Measurements from ENCODE around the gene TAP1. TPM values are rescaled to one million over a fixed set of nuclear protein-coding genes. Genes with fewer than 3 reads are reported as not detected.
A peak's percentile ranks its signal among the peaks of the same experiment; 100 is the strongest.

TAP1 gene
- total RNA-seq, 4 donors from 2014 or later = 25.6 to 136 (median 107) TPM

GRCh38 chr6:32858194-32858593 is 4.7 kb upstream of the TAP1 start:
- Histone ChIP-seq H3K4me3 (no peak overlapping the region), H3K27me3 (no peaks in the 10 kb centered on the region), H3K27ac (no peak overlapping the region), H3K4me1 (peaks cover 0 to 18% (median 2%) of the 10 kb centered on the region in 4 donors), H3K9me3 (no peaks in the 10 kb centered on the region), H3K36me3 (peaks cover 0 to 40% (median 0%) of the 10 kb centered on the region in 3 donors)
- DNase-seq = no peak
- TF ChIP-seq CTCF (IDR thresholded peaks at IDR 0.05) (no peak), POLR2A (IDR thresholded peaks at IDR 0.05) (no peak)

GRCh38 chr6:32857156-32857891 is 3.8 kb upstream of the TAP1 start:
- H3K27ac ChIP-seq = no peak overlapping the region
- peaks cover 0 to 40% (median 0%) of the 10 kb centered on the region in 3 donors for H3K36me3 ChIP-seq
- no peaks in the 10 kb centered on the region for H3K9me3 ChIP-seq
- no peak overlapping the region for H3K4me3 ChIP-seq
- H3K27me3 ChIP-seq = no peaks in the 10 kb centered on the region
- TF ChIP-seq CTCF (IDR thresholded peaks at IDR 0.05) (no peak), POLR2A (IDR thresholded peaks at IDR 0.05) (no peak)
- no peak for DNase-seq
- H3K4me1 ChIP-seq = peaks cover 0 to 20% (median 2%) of the 10 kb centered on the region in 4 donors

GRCh38 chr6:32855467-32856174 is 2.1 kb upstream of the TAP1 start:
- peaks cover 0 to 46% (median 0%) of the 10 kb centered on the region in 3 donors for H3K36me3 ChIP-seq
- peak overlapping the region; percentile 97 to 100 (median 98) for H3K27ac ChIP-seq
- TF ChIP-seq POLR2A (IDR thresholded peaks at IDR 0.05) (no peak), CTCF (IDR thresholded peaks at IDR 0.05) (peak in 2 of 6 experiments; percentile 16 to 49)
- DNase-seq = no peak
- peak overlapping the region in 2 of 4 donors; percentile 96 to 99 for H3K4me3 ChIP-seq
- no peaks in the 10 kb centered on the region for H3K27me3 ChIP-seq
- no peaks in the 10 kb centered on the region for H3K9me3 ChIP-seq
- peaks cover 0 to 29% (median 9%) of the 10 kb centered on the region in 4 donors for H3K4me1 ChIP-seq

GRCh38 chr6:32854376-32855178 is 1.1 kb upstream of the TAP1 start:
- Histone ChIP-seq H3K27me3 (no peaks in the 10 kb centered on the region), H3K4me3 (peak overlapping the region; percentile 95 to 99 (median 96)), H3K9me3 (no peaks in the 10 kb centered on the region), H3K27ac (peak overlapping the region; percentile 97 to 100 (median 98)), H3K4me1 (peaks cover 0 to 29% (median 9%) of the 10 kb centered on the region in 4 donors), H3K36me3 (peaks cover 0 to 49% (median 0%) of the 10 kb centered on the region in 3 donors)
- TF ChIP-seq CTCF (IDR thresholded peaks at IDR 0.05) (peak in 1 of 6 experiments; percentile 5), POLR2A (IDR thresholded peaks at IDR 0.05) (no peak)
- DNase-seq = peak in 2 of 3 donors; percentile 72 to 83

- TF ChIP-seq POLR2A (IDR thresholded peaks at IDR 0.05) (no peak), CTCF (IDR thresholded peaks at IDR 0.05) (no peak)
- peaks cover 0 to 49% (median 0%) of the 10 kb centered on the region in 3 donors for H3K36me3 ChIP-seq
- peak overlapping the region; percentile 95 to 99 (median 96) for H3K4me3 ChIP-seq
- peaks cover 0 to 29% (median 9%) of the 10 kb centered on the region in 4 donors for H3K4me1 ChIP-seq
- peak; percentile 49 to 76 (median 75) for DNase-seq
- H3K9me3 ChIP-seq = no peaks in the 10 kb centered on the region
- no peaks in the 10 kb centered on the region for H3K27me3 ChIP-seq
- peak overlapping the region; percentile 97 to 100 (median 98) for H3K27ac ChIP-seq
Measured at GRCh38 chr6:32852844-32853540, 512 bp downstream of the TAP1 start.
